ENCODE data around the gene RNF144A.
A peak's percentile ranks its signal among the peaks of the same experiment; 100 is the strongest.

Gene RNF144A

DNA sequence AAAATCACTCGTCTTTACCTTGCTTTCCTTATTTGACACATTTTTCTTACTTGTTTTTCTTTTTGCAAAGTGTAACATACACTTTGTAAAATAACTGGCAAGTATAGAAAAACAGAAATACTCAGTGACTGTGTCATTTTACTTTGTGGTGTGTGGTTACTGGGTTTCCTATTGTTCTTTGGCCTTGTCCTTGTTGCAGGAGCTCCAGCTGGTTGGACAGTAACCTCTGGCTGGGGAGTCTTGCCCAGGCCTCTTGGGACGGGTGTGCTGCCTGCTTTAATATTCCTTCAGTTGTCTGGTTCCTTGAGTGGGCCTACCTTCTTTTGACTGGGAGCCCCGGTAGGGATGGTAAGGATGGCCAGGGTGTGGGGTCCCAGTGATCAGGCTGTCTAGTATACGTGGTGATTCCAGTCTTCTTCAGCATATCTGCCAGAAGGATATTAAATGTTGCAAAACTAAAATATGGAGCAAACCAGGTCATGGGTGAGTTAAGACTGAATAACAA lies 53.8 kb downstream of the RNF144A start:
- H3K4me3 ChIP-seq = no peak overlapping the region
- no peak for DNase-seq (ENCODE audit: low spot score in 2 of 2)
- H3K9me3 ChIP-seq = no peaks in the 10 kb centered on the region
- H3K4me1 ChIP-seq = no peaks in the 10 kb centered on the region
- in situ Hi-C loops (cut with MboI; ENCODE audit: low sequenced_read_pairs) = no loop called here
- no peaks in the 10 kb centered on the region for H3K27me3 ChIP-seq (ENCODE audit: low read depth)
- no peaks in the 10 kb centered on the region for H3K36me3 ChIP-seq (replicated peaks)

DNA sequence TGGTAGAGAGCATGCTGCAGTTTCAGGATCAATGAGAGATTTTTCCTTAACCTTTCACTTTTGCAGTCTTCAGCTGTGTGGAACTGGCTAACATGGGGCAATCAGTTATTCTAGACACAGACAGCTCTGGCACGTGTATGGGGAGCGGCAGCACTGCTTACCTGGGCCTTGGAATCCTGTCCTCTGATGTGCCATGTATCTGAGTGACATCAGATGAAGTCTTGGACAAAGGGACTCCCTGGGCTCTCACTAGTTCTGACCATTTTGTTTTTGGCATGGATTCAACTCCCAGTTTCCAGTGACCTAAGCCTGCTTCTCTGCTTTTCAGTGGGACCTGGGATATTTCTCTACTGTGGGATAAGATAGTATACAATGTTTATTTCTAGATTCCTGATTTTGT lies 54.3 kb downstream of the RNF144A start:
- no peak overlapping the region for H3K4me3 ChIP-seq
- no peaks in the 10 kb centered on the region for H3K4me1 ChIP-seq
- DNase-seq (ENCODE audit: low spot score in 2 of 2) = no peak
- H3K36me3 ChIP-seq (replicated peaks) = no peaks in the 10 kb centered on the region
- in situ Hi-C loops (cut with MboI; ENCODE audit: low sequenced_read_pairs) = no loop called here
- no peaks in the 10 kb centered on the region for H3K9me3 ChIP-seq
- H3K27me3 ChIP-seq (ENCODE audit: low read depth) = no peaks in the 10 kb centered on the region

DNA sequence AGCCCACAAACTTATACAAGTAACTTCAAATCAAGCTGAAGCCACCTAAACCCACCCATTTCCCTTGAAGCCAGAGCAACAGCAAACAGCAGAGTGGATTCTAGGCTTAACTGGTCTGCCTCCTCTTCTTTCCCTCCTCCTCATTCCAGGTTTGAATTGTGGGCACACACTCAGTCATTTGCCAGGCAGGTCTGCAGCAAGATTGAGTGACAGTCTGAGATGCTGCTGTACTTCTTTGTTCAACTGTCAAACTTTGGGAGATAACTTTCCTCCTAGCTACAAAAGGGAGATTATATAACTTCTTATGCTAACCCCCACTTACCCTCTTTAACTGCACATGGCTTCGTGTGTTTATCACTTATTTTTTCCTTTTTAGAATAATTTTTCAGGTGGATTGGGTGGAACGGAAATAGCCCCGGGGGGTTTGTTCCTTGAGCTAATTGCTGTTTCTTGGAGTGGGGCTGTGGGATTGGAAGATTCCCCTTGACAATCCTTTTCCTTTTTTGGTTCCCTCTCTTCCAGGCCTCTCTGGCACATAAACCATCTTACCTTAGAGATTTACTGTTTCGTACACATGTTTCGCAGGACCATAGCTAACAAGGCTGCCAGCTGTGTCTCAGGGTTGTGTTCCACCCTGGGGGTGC lies 55.0 kb downstream of the RNF144A start:
- H3K4me3 ChIP-seq = no peak overlapping the region
- H3K27me3 ChIP-seq (ENCODE audit: low read depth) = no peaks in the 10 kb centered on the region
- no peaks in the 10 kb centered on the region for H3K36me3 ChIP-seq (replicated peaks)
- H3K9me3 ChIP-seq = no peaks in the 10 kb centered on the region
- no peaks in the 10 kb centered on the region for H3K4me1 ChIP-seq
- in situ Hi-C loops (cut with MboI; ENCODE audit: low sequenced_read_pairs) = no loop called here
- DNase-seq (ENCODE audit: low spot score in 2 of 2) = no peak

DNA sequence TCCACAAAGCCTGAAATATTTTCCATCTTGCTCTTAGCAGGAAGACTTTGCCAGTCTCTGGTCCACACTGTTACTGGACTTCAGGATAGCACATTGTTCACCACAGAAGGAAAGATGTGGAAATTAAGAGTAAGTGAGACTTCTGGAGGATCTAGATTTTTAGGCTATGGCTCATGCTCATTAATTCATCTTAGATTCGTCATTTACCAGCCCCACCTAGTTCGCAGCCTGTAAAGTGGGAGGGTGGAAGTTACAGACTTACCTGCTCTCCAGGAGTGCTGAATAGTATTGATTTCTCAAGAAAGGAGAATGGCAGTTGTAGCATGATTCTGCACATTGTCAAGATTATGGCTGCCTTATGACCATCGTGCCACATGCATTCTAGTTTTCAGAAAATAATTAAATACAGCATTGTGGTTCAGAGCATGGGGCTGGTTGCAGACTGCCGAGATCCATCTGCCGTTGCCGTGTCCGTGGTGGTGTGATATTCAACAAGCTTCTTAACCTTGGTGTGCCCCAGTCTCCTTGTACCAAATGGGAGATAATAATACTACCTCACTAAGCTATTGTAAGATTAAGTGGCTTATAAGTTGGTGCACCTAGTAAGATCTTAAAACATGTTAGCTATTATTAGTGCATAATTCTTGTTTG lies 56.8 kb downstream of the RNF144A start:
- Histone ChIP-seq H3K9me3 (no peaks in the 10 kb centered on the region), H3K36me3 (replicated peaks) (no peaks in the 10 kb centered on the region), H3K4me3 (no peak overlapping the region), H3K4me1 (no peaks in the 10 kb centered on the region), H3K27me3 (ENCODE audit: low read depth) (no peaks in the 10 kb centered on the region)
- DNase-seq (ENCODE audit: low spot score in 2 of 2) = no peak
- in situ Hi-C loops (cut with MboI; ENCODE audit: low sequenced_read_pairs) = no loop called here

- Histone ChIP-seq H3K27me3 (ENCODE audit: low read depth) (no peaks in the 10 kb centered on the region), H3K4me3 (no peak overlapping the region), H3K4me1 (no peaks in the 10 kb centered on the region), H3K36me3 (replicated peaks) (no peaks in the 10 kb centered on the region), H3K9me3 (no peaks in the 10 kb centered on the region)
- DNase-seq (ENCODE audit: low spot score in 2 of 2) = no peak
- in situ Hi-C loops (cut with MboI; ENCODE audit: low sequenced_read_pairs) = no loop called here
Measured at GRCh38 chr2:6975988-6976387, 58.8 kb downstream of the RNF144A start.

GRCh38 chr2:6977113-6977741 lies 60.0 kb downstream of the RNF144A start:
- Histone ChIP-seq H3K9me3 (no peaks in the 10 kb centered on the region), H3K4me3 (no peak overlapping the region), H3K4me1 (no peaks in the 10 kb centered on the region), H3K27me3 (ENCODE audit: low read depth) (no peaks in the 10 kb centered on the region), H3K36me3 (replicated peaks) (no peaks in the 10 kb centered on the region)
- no peak for DNase-seq (ENCODE audit: low spot score in 2 of 2)
- in situ Hi-C loops (cut with MboI; ENCODE audit: low sequenced_read_pairs) = no loop called here

GRCh38 chr2:6977786-6978185 lies 60.6 kb downstream of the RNF144A start:
- in situ Hi-C loops (cut with MboI; ENCODE audit: low sequenced_read_pairs) = no loop called here
- no peak for DNase-seq (ENCODE audit: low spot score in 2 of 2)
- no peak overlapping the region for H3K4me3 ChIP-seq
- no peaks in the 10 kb centered on the region for H3K4me1 ChIP-seq
- H3K9me3 ChIP-seq = no peaks in the 10 kb centered on the region
- H3K27me3 ChIP-seq (ENCODE audit: low read depth) = no peaks in the 10 kb centered on the region
- no peaks in the 10 kb centered on the region for H3K36me3 ChIP-seq (replicated peaks)

DNA sequence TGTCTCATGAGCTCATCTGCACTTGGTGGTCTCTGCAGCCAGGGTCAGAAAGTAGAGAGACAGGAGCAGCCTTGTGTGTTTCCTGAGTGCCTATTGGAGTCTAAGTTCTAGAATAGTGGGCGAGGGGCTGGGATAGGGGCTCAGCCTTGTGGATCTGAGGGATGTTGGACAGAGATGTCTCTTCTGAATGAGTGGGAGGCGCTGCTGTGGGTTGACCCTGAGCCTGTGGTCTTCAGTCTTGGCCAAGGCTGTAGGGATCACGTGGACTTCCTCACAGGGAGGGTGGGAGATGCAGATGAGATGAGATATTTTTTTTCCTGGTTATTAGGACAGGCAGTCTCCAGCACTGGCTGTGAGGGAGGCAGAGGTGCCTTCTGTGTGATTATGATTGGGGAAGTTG lies 61.8 kb downstream of the RNF144A start:
- no peaks in the 10 kb centered on the region for H3K36me3 ChIP-seq (replicated peaks)
- H3K4me3 ChIP-seq = no peak overlapping the region
- H3K4me1 ChIP-seq = no peaks in the 10 kb centered on the region
- no peaks in the 10 kb centered on the region for H3K9me3 ChIP-seq
- in situ Hi-C loops (cut with MboI; ENCODE audit: low sequenced_read_pairs) = no loop called here
- DNase-seq (ENCODE audit: low spot score in 2 of 2) = no peak
- H3K27me3 ChIP-seq (ENCODE audit: low read depth) = no peaks in the 10 kb centered on the region

- H3K36me3 ChIP-seq (replicated peaks) = no peaks in the 10 kb centered on the region
- H3K27me3 ChIP-seq (ENCODE audit: low read depth) = no peaks in the 10 kb centered on the region
- no peak overlapping the region for H3K4me3 ChIP-seq
- H3K4me1 ChIP-seq = no peaks in the 10 kb centered on the region
- in situ Hi-C loops (cut with MboI; ENCODE audit: low sequenced_read_pairs) = no loop called here
- no peaks in the 10 kb centered on the region for H3K9me3 ChIP-seq
- DNase-seq (ENCODE audit: low spot score in 2 of 2) = no peak
Measured at GRCh38 chr2:6982449-6982848, 65.2 kb downstream of the RNF144A start.

DNA sequence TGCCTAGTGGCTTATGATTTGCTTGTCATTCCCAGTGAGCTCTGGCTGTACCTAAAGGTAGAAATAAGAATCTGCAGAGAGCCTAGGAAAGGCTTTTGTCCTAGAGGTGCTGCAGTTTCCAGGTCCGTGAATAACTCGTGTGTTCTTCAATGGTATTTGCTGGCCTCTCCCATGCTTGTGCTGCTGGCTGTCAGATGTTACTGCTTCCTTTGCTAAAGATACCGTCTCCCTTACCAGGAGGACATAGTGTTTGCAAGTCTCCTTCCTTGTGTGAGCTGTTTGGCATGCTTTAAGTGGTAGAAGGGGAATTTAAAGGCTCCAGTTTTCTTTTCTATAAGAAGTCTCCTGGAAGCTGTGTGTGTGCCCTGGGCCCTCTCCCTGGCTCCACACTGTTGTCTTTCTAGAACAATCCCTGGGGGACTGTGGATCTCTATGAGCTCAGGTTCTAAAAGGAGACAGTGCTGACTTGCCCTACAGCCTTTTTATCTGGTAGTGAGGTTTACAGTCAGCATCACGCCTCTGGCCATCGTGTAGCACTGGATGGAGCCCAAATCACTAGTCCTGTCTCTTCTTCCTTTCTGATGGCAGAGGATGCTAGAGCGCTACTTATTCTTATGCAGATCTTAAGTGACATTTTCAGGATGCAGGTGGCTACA lies 65.8 kb downstream of the RNF144A start:
- no peak for DNase-seq (ENCODE audit: low spot score in 2 of 2)
- no peaks in the 10 kb centered on the region for H3K4me1 ChIP-seq
- H3K9me3 ChIP-seq = no peaks in the 10 kb centered on the region
- no peak overlapping the region for H3K4me3 ChIP-seq
- in situ Hi-C loops (cut with MboI; ENCODE audit: low sequenced_read_pairs) = no loop called here
- H3K27me3 ChIP-seq (ENCODE audit: low read depth) = no peaks in the 10 kb centered on the region
- no peaks in the 10 kb centered on the region for H3K36me3 ChIP-seq (replicated peaks)

- in situ Hi-C loops (cut with MboI; ENCODE audit: low sequenced_read_pairs) = no loop called here
- no peaks in the 10 kb centered on the region for H3K36me3 ChIP-seq (replicated peaks)
- no peaks in the 10 kb centered on the region for H3K9me3 ChIP-seq
- no peak overlapping the region for H3K4me3 ChIP-seq
- H3K4me1 ChIP-seq = no peaks in the 10 kb centered on the region
- peak; percentile 6 to 54 for DNase-seq (ENCODE audit: low spot score in 2 of 2)
- no peaks in the 10 kb centered on the region for H3K27me3 ChIP-seq (ENCODE audit: low read depth)
Measured at GRCh38 chr2:6986301-6986911, 69.2 kb downstream of the RNF144A start.

DNA sequence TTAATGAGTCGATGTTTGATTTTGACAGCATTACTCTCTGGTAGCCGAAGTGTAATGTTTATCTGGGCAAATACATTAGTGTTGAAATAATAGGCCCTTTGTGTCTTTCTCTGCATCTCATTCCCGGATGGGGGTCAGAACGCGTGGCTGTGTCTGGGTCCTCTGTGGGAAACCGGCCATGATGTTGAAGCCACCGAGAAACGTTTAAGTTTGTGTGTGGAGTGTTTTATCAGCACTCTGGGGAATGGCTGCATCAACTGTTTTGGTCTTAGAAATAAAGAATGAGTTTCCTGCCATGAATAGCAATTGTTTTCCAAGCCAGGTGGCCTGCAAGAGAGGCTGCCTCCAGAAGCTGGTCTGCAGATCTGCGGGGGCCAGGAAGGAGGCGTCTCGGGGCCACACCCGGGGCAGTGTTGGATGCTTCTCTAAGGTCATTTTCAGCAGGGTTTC lies 69.7 kb downstream of the RNF144A start:
- no peak for DNase-seq (ENCODE audit: low spot score in 2 of 2)
- H3K4me3 ChIP-seq = no peak overlapping the region
- no peaks in the 10 kb centered on the region; the same call in 1 of the 2 replicates for H3K4me1 ChIP-seq
- in situ Hi-C loops (cut with MboI; ENCODE audit: low sequenced_read_pairs) = no loop called here
- no peaks in the 10 kb centered on the region for H3K27me3 ChIP-seq (ENCODE audit: low read depth)
- H3K9me3 ChIP-seq = no peaks in the 10 kb centered on the region
- no peaks in the 10 kb centered on the region for H3K36me3 ChIP-seq (replicated peaks)

- Histone ChIP-seq H3K4me1 (peaks cover 12% of the 10 kb centered on the region), H3K4me3 (no peak overlapping the region), H3K36me3 (replicated peaks) (no peaks in the 10 kb centered on the region), H3K27me3 (ENCODE audit: low read depth) (no peaks in the 10 kb centered on the region), H3K9me3 (no peaks in the 10 kb centered on the region)
- in situ Hi-C loops (cut with MboI; ENCODE audit: low sequenced_read_pairs) = no loop called here
- no peak for DNase-seq (ENCODE audit: low spot score in 2 of 2)
Measured at GRCh38 chr2:6990871-6991270, 73.7 kb downstream of the RNF144A start.
